Measurements from ENCODE around the gene HCN2. TPM values are rescaled to one million over a fixed set of nuclear protein-coding genes. Genes with fewer than 3 reads are reported as not detected.
A peak's percentile ranks its signal among the peaks of the same experiment; 100 is the strongest.
"Not testable (repeated sequence)": the region's sequence is repeated elsewhere in the genome, so short reads cannot be mapped to it uniquely, and the experiment has no call there.

Gene HCN2
- total and polyA plus RNA-seq, 10 of the 15 experiments (the other 5 are each of a cell fraction or from before 2014, with no cell fraction given) = 0.01 to 0.54 (median 0.08) TPM; not detected in 4

- H2AFZ ChIP-seq (ENCODE audit: control insufficient read depth, low read depth, low read length); H3K4me2 ChIP-seq (ENCODE audit: control insufficient read depth, insufficient read depth); intact Hi-C loops (cut with micrococcal nuclease; ENCODE audit: unreplicated experiment); H3K9ac ChIP-seq (ENCODE audit: control insufficient read depth, insufficient read depth, low read length); H3K9me3 ChIP-seq (replicated peaks; ENCODE audit: control insufficient read depth, insufficient read depth, low read length); CTCF ChIA-PET; H3K4me3 ChIP-seq; SMC1A ChIA-PET (ENCODE audit: uncharacterized antibody, unreplicated experiment); DNase-seq (ENCODE audit: low read depth, low spot score); BruUV-seq (replicated peaks); H3K4me1 ChIP-seq (ENCODE audit: control insufficient read depth, insufficient read depth, low read length); H3K79me2 ChIP-seq (ENCODE audit: control insufficient read depth, insufficient read depth, low read length); FAIRE-seq; RAD21 ChIA-PET (ENCODE audit: unreplicated experiment); H3K36me3 ChIP-seq (ENCODE audit: control insufficient read depth in 2 of 2, insufficient read depth in 2 of 2, low read length in 1 of 2); POLR2A ChIA-PET; in situ Hi-C loops (cut with MboI); H4K20me1 ChIP-seq (ENCODE audit: control insufficient read depth, insufficient read depth); H3K27me3 ChIP-seq (replicated peaks in 1 of 2; ENCODE audit: control insufficient read depth in 2 of 2, insufficient read depth in 2 of 2, low read length in 1 of 2); H3K27ac ChIP-seq (ENCODE audit: control insufficient read depth, insufficient read depth): not testable (repeated sequence)
- WGBS (ENCODE audit: insufficient coverage, insufficient replicate concordance, low lambda C conversion rate, missing lambda C conversion rate) = 79% methylated on average over 20 of the region's 20 CpGs
- peak; percentile 49 for ATAC-seq
Observed at GRCh38 chr19:603779-604178, 14.1 kb downstream of the HCN2 start.

GRCh38 chr19:604355-604754 is 14.7 kb downstream of the HCN2 start:
- Histone ChIP-seq H3K36me3 (ENCODE audit: control insufficient read depth in 2 of 2, insufficient read depth in 2 of 2, low read length in 1 of 2) (no peaks in the 10 kb centered on the region), H3K27me3 (replicated peaks in 1 of 2; ENCODE audit: control insufficient read depth in 2 of 2, insufficient read depth in 2 of 2, low read length in 1 of 2) (no peaks in the 10 kb centered on the region), H3K4me2 (ENCODE audit: control insufficient read depth, insufficient read depth) (no peak overlapping the region), H3K9me3 (replicated peaks; ENCODE audit: control insufficient read depth, insufficient read depth, low read length) (no peaks in the 10 kb centered on the region), H3K4me3 (no peak overlapping the region), H3K79me2 (ENCODE audit: control insufficient read depth, insufficient read depth, low read length) (no peaks in the 10 kb centered on the region), H3K4me1 (ENCODE audit: control insufficient read depth, insufficient read depth, low read length) (no peaks in the 10 kb centered on the region), H4K20me1 (ENCODE audit: control insufficient read depth, insufficient read depth) (no peaks in the 10 kb centered on the region), H3K9ac (ENCODE audit: control insufficient read depth, insufficient read depth, low read length) (no peak overlapping the region), H3K27ac (ENCODE audit: control insufficient read depth, insufficient read depth) (no peak overlapping the region), H2AFZ (ENCODE audit: control insufficient read depth, low read depth, low read length) (no peak overlapping the region)
- in situ Hi-C loops (cut with MboI) = no loop called here
- FAIRE-seq (no peak), DNase-seq (ENCODE audit: low read depth, low spot score) (no peak), ATAC-seq (peak; percentile 85)
- BruUV-seq (replicated peaks) = no TSS peak
- POLR2A ChIA-PET = no interaction called here
- SMC1A ChIA-PET (ENCODE audit: uncharacterized antibody, unreplicated experiment) = no interaction called here
- WGBS (ENCODE audit: insufficient coverage, insufficient replicate concordance, low lambda C conversion rate, missing lambda C conversion rate) = 40% methylated on average over 3 of the region's 11 CpGs
- RAD21 ChIA-PET (ENCODE audit: unreplicated experiment) = no interaction called here
- CTCF ChIA-PET = no interaction called here
- intact Hi-C loops (cut with micrococcal nuclease; ENCODE audit: unreplicated experiment) = no loop called here
- TF ChIP-seq RAD21 (IDR thresholded peaks at IDR 0.05; ENCODE audit: insufficient read depth, low read depth, low read length) = no peak
- TF ChIP-seq BCL3 (IDR thresholded peaks at IDR 0.05; ENCODE audit: borderline replicate concordance, insufficient read depth, low read depth, low read length, poor library complexity, severe bottlenecking) = no peak
- no peak for TF ChIP-seq CREB1 (IDR thresholded peaks at IDR 0.05; ENCODE audit: low read depth)
- no peak for TF ChIP-seq MEF2A (IDR thresholded peaks at IDR 0.05; ENCODE audit: insufficient read depth, low read depth, low read length)
- TF ChIP-seq ZZZ3 (IDR thresholded peaks at IDR 0.05; ENCODE audit: control insufficient read depth, insufficient read length, low read depth) = no peak
- TF ChIP-seq KDM1A (IDR thresholded peaks at IDR 0.05; ENCODE audit: borderline replicate concordance) = no peak
- no peak for TF ChIP-seq NFXL1 (IDR thresholded peaks at IDR 0.05; ENCODE audit: borderline replicate concordance)
- TF ChIP-seq ZBTB4 (CRISPR knock-in tag; IDR thresholded peaks at IDR 0.05) = no peak
- no peak for TF ChIP-seq NKRF (conservative IDR thresholded peaks at IDR 0.05)
- no peak for TF ChIP-seq RUNX3 (IDR thresholded peaks at IDR 0.05; ENCODE audit: low read length)
- TF ChIP-seq CHD2 (IDR thresholded peaks at IDR 0.05; ENCODE audit: borderline replicate concordance, low read depth, low read length) = no peak
